ENCODE results near the gene SCLT1. TPM values are rescaled to one million over a fixed set of nuclear protein-coding genes. Genes with fewer than 3 reads are reported as not detected.

The SCLT1 gene
- total and polyA plus RNA-seq, 2 of the 4 experiments (the other 2 are of a cell fraction) = 4.9 to 7.7 TPM

DNA sequence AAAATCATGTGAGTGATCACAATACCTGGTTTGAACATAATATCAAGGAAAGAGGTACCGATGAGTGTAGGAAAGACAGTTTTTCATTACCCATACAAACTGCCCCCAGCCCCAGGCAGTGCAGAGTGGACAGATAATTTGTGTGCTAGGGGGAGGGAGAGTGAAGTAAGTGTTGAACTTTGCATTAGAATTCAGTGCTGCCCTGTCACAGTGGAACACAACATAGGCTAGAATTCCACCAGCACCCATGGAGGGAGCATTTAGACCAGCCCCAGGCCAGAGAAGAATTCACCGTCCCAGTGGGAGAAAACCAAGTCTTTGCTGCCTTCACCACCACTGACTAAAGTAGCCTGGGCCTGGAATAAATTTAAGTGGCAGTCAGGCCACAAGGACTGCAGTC is 107.3 kb downstream of the SCLT1 start:
- no peak overlapping the region for H3K14ac ChIP-seq (replicated peaks; ENCODE audit: low read depth, low read length)
- H3K4me1 ChIP-seq (ENCODE audit: control insufficient read depth, insufficient read depth, low read length) = peaks cover under 1% of the 10 kb centered on the region; the same call in 1 of the 2 replicates
- BruUV-seq (replicated peaks) = no TSS peak
- H3K9me3 ChIP-seq (ENCODE audit: control insufficient read depth, insufficient read depth, low read length) = no peaks in the 10 kb centered on the region
- H3K79me1 ChIP-seq (ENCODE audit: low read depth in 1 of 2, low read length in 2 of 2) = no peaks in the 10 kb centered on the region
- H3K23ac ChIP-seq (ENCODE audit: low read depth, low read length) = no peak overlapping the region
- H2AFZ ChIP-seq (replicated peaks; ENCODE audit: low read length, poor library complexity) = no peak overlapping the region
- H2BK20ac ChIP-seq (ENCODE audit: low read depth, low read length) = no peak overlapping the region
- no peak overlapping the region for H2BK15ac ChIP-seq (ENCODE audit: low read depth, low read length)
- TF ChIP-seq MAFK (IDR thresholded peaks at IDR 0.05; ENCODE audit: low read depth, low read length) (no peak), RCOR1 (IDR thresholded peaks at IDR 0.05; ENCODE audit: insufficient replicate concordance, low read length) (no peak), RAD21 (IDR thresholded peaks at IDR 0.05; ENCODE audit: low read length) (no peak), CEBPB (IDR thresholded peaks at IDR 0.05; ENCODE audit: low read depth, low read length) (no peak), MAZ (IDR thresholded peaks at IDR 0.05; ENCODE audit: borderline replicate concordance, low read depth, low read length) (no peak), CHD1 (IDR thresholded peaks at IDR 0.05; ENCODE audit: low read depth, low read length) (no peak)
- TF ChIP-seq, protein P1, sequence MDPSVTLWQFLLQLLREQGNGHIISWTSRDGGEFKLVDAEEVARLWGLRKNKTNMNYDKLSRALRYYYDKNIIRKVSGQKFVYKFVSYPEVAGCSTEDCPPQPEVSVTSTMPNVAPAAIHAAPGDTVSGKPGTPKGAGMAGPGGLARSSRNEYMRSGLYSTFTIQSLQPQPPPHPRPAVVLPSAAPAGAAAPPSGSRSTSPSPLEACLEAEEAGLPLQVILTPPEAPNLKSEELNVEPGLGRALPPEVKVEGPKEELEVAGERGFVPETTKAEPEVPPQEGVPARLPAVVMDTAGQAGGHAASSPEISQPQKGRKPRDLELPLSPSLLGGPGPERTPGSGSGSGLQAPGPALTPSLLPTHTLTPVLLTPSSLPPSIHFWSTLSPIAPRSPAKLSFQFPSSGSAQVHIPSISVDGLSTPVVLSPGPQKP (IDR thresholded peaks at IDR 0.05; ENCODE audit: borderline replicate concordance, low read depth, low read length) = no peak
- TF ChIP-seq, protein P2, sequence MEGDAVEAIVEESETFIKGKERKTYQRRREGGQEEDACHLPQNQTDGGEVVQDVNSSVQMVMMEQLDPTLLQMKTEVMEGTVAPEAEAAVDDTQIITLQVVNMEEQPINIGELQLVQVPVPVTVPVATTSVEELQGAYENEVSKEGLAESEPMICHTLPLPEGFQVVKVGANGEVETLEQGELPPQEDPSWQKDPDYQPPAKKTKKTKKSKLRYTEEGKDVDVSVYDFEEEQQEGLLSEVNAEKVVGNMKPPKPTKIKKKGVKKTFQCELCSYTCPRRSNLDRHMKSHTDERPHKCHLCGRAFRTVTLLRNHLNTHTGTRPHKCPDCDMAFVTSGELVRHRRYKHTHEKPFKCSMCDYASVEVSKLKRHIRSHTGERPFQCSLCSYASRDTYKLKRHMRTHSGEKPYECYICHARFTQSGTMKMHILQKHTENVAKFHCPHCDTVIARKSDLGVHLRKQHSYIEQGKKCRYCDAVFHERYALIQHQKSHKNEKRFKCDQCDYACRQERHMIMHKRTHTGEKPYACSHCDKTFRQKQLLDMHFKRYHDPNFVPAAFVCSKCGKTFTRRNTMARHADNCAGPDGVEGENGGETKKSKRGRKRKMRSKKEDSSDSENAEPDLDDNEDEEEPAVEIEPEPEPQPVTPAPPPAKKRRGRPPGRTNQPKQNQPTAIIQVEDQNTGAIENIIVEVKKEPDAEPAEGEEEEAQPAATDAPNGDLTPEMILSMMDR (conservative IDR thresholded peaks at IDR 0.05; ENCODE audit: low read depth, low read length) = no peak
- DNase-seq = no peak
- CTCF ChIA-PET = no interaction called here
- no peak overlapping the region for H4K8ac ChIP-seq (ENCODE audit: low read depth in 2 of 2, low read length in 2 of 2)
- H2AK5ac ChIP-seq (ENCODE audit: low read depth, low read length) = no peak overlapping the region
- H4K5ac ChIP-seq (ENCODE audit: low read depth, low read length) = no peak overlapping the region
- H3K9me1 ChIP-seq (ENCODE audit: insufficient read depth, low read length) = no peaks in the 10 kb centered on the region
- intact Hi-C loops (cut with micrococcal nuclease) (no loop called here), in situ Hi-C loops (cut with MboI; ENCODE audit: low sequenced_read_pairs) (no loop called here), dilution Hi-C loops (cut with HindIII; ENCODE audit: low sequenced_read_pairs, unreplicated experiment) (no loop called here)
- no peak overlapping the region for H3K27ac ChIP-seq (ENCODE audit: insufficient read depth, low read length)
- H3K27me3 ChIP-seq (ENCODE audit: control insufficient read depth, insufficient read depth, low read length) = no peaks in the 10 kb centered on the region
- no peak overlapping the region for H3K56ac ChIP-seq (ENCODE audit: extremely low read depth, insufficient read depth, low read length)
- H4K91ac ChIP-seq (ENCODE audit: insufficient read depth, low read depth, low read length) = no peak overlapping the region
- H2AK9ac ChIP-seq (replicated peaks; ENCODE audit: low read depth, low read length, poor library complexity) = no peak overlapping the region
- H3K36me3 ChIP-seq (ENCODE audit: control insufficient read depth, insufficient read depth, low read length) = no peaks in the 10 kb centered on the region
- H3K18ac ChIP-seq (ENCODE audit: low read depth, low read length) = no peak overlapping the region
- H3K4ac ChIP-seq (ENCODE audit: low read depth, low read length) = no peak overlapping the region
- no peak overlapping the region for H3K4me2 ChIP-seq (ENCODE audit: low read depth, low read length)
- ATAC-seq (ENCODE audit: low read depth) = no peak
- no peak overlapping the region for H2BK120ac ChIP-seq (ENCODE audit: low read depth, low read length)
- no peaks in the 10 kb centered on the region for H4K20me1 ChIP-seq (ENCODE audit: insufficient read depth, low read length)
- POLR2A ChIA-PET (ENCODE audit: unreplicated experiment) = no interaction called here
- 100% methylated on average over 1 of the region's 2 CpGs; no CpG with 5 or more reads in 1 of the 2 experiments for WGBS, 2 experiments (ENCODE audit: extremely low coverage in 2 of 2, insufficient read length in 1 of 2)
- no peak overlapping the region for H3K4me3 ChIP-seq (ENCODE audit: insufficient read depth, low read depth, low read length)
- no peak overlapping the region for H2BK5ac ChIP-seq (ENCODE audit: low read depth, low read length, poor library complexity, severe bottlenecking)
- no peak overlapping the region for H3K9ac ChIP-seq (ENCODE audit: low read depth, low read length)
